GM19372 (cell line): ENCODE results near the gene SZT2.
A peak's percentile ranks its signal among the peaks of the same experiment; 100 is the strongest.
"Not testable (repeated sequence)": the region's sequence is repeated elsewhere in the genome, so short reads cannot be mapped to it uniquely, and the experiment has no call there.

Experiments used
- ATAC-seq: cut with Tn5 transposase; IDR thresholded peaks from one replicate; pipeline ENCODE4 v1.9.1; 2021; ENCODE audit warnings: mild to moderate bottlenecking, low read depth, moderate library complexity; ENCODE audit not compliant: unreplicated experiment

The SZT2 gene

DNA sequence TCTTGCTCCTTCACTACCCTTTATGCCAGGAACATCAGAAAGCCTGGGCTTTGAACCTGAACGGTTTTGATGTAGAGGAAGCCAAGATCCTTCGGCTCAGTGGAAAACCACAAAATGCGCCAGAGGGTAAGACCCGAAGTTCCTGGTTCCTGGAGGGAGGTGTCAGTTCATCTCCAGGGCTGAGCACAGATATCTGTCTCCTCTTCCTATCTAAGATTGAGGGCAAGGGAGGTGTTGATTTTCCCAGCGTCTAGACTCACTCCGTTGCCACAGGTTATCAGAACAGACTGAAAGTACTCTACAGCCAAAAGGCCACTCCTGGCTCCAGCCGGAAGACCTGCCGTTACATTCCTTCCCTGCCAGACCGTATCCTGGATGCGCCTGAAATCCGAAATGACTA lies 30.0 kb upstream of the SZT2 start:
- no peak for ATAC-seq

DNA sequence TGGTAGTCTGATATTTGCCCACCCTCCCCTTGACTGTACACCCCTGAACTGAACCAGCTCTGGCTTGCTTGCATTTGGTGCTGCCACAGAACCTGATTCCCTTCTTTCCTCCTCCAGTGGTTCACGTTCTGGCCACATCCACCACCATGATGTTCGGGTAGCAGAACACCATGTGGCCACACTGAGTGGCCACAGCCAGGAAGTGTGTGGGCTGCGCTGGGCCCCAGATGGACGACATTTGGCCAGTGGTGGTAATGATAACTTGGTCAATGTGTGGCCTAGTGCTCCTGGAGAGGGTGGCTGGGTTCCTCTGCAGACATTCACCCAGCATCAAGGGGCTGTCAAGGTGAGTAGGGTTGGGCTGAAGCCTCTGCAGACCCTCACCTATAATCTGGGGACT lies 29.1 kb upstream of the SZT2 start:
- no peak for ATAC-seq

DNA sequence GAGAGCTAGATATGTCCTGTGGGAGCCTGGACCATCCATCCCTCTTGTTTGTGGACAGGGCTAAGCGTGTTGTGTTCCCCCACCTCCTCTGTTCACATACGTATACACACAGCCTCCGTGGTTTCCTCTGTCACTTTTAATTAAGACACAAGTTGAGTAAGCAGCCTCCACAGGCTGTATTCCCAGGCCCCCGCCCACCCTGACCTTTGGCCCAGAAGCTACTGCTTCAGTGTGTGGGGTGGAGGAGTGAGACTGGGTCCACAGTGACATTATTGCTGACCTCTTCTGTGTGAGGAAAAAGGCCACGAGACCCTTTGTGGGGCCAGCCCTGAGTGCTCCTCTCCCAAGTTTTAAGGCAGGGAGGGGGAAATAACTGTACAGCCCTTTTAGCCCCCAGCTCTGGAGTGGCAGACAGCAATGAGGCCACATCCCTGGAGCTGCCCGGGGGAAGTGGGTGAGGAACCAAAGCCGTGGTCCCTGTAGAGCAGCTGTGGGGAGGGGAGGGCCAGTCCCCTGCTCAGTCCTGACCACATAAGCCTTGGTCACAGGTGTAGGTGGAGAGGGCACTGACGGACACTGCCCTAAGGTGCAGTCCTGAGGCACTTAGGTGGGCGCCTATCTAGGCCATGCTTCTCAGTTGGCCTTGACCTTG lies 26.3 kb upstream of the SZT2 start:
- no peak for ATAC-seq

DNA sequence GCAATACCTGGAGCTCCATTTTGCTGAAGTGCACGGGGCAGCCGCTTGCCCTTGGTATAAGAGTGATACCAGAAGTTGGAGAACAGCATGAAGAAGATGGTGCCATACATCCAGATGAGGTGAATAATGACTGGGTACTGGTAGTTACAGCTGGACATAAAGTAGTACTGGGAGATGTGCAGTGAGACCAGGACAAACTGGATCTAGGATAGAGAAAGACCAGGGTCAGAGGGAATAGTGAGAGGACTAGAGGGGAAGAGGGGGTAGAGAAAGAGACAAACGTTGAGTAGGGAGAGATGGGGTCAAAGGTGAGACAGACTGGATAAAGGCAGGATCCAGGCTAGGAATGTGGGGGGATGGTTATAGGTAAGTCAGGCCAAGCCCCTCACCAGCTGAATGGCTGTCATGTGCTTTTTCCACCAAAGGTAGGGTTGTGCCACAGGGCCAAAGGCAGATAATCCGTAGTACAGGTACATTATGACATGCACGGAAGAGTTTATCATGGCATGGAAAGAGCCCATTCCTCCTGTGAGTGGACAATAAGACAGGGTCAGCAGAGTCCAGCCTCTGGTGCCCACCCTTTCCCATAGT lies 25.7 kb upstream of the SZT2 start:
- ATAC-seq = no peak

DNA sequence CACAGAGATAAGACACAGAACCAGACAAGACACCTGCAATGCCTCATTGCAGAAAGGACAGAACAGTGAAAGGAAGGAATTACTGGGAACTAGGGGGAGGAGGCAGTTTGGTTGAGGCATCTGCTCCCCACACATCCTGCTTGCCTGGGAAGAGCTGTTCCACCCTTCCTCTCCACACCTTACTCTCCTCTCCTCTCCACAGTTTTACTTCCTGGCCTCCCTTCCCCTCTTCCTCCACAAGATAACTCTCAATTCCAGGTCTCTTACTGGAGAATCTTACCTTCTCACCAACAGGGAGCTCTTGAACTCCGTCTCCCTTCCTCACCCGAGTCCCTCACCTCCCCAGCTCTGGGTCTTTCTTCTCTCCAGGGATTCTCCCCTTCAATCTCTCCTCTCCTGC lies 24.0 kb upstream of the SZT2 start:
- ATAC-seq = no peak

DNA sequence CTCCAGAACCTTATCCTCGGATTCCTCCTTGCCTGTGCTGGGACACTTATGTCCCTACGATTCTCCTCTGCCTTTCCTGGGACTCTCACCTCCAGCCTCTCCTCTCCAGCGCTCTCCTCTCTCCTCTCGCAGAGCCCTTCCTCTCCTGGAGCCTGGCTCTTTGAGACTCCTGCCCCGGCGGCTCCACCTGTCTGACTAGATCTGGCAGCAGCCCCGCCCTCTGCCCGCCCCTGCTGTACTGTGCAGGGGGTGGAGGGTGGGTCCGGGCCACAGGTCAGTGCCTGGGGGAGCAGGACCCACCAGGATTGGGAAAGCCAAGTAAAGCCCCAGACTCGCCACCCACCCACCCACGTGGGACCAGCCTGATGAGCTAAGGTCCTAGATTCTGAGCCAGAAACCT lies 23.5 kb upstream of the SZT2 start:
- no peak for ATAC-seq

DNA sequence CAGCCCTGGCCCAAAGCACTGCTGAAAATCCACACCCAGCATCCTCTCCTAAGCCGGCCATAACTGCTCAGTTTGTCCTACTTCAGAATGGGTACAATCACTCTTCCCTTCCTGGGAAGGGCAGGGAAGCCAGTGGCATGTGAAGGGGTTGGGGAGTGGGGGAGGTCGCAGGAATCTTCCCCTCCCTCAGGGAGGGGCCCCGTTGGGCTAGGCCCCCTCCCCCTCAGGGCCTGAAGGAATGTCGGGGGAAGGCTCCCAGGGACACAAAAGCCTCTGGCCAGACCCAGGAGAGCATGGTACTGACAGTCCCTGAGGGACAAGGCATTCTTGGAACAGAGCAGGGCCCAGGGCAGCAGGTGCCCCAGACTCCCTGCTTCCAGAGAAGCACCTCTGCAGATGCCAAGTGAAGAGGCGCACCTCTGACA lies 23.1 kb upstream of the SZT2 start:
- no peak for ATAC-seq

DNA sequence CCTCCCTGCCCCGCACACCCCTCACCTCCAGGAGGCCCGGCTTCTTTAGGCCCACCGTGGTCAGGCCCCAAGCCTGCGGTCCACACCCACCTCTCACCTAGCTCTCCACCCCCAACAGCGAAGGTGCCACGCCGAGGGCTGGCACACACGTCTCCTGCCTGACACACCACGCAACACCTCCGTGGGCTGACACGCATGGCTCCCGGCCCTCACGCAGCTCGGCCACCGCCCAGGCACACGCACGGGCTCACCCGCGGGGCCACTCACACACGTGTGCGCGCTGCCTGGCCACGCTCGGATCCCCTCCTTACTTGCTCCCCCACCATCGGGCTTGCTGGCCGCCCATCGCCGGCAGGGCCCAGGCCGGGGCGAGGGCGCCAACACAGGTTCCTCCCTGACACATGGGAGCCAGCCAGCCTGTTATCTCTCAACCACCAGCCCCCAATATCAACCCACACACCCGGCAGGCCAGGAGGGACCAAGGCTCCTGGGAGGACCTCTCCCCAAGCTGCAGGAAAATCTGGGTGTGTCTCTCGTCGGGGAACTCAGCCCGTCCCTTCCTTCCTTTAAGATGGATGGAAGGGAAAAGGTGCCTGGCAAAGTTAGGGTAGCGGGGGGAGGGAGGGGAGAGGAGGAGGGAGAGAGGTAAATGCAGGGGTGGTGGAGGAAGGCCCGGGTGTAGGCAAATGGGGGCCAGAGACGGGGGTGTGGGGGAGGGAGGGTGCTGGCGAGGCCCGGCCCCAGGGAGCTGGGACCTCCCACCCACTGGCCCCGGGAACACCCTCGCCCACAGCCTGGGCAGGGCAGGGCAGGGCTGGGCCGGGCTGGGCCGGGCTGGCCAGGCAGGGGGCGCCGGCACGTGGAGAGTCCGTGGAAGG lies 22.4 kb upstream of the SZT2 start:
- ATAC-seq = peak; percentile 51

DNA sequence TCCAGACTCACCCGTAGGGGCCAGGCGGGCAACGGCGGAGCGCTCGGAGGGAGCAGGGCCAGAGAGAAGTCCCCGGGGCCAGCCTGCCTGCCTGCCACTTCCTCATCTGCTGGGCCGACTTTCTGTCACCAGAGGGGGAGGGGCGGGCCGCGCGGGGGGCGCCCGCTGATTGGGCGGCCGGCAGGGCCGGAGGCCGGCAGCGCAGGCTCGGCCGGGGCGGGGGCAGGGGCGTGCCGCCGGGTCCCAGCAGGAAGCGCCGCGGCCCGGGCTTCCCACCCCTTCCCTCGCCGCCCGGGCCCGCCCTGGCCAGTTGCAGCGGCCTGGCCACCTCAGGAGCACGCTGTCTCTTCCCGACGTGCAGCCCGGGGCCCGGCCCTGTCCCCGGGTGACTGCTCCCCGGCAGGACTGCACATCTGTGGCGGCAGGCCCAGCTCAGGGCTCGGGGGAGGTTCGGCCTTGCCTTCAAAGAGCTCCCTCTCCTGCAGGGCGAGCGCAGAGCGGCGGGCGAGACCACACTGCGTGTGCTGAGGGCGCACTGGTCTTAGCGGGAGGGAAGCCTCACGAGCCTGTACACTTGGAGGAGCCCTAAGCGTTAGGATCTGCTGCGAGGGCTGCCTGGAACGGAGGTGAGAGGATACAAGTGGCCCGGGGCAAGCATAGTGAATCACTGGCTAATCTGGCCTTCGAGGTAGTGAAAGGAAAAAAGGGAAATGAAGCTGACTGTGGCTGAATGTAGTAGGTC lies 21.6 kb upstream of the SZT2 start, which contains the start of gene ELOVL1:
Gene ELOVL1 (minus strand): TSS at position 108 of the 742 bp plus-strand sequence. CDS start 2,402 bp downstream, outside the sequence.
- ATAC-seq = peak; percentile 76

DNA sequence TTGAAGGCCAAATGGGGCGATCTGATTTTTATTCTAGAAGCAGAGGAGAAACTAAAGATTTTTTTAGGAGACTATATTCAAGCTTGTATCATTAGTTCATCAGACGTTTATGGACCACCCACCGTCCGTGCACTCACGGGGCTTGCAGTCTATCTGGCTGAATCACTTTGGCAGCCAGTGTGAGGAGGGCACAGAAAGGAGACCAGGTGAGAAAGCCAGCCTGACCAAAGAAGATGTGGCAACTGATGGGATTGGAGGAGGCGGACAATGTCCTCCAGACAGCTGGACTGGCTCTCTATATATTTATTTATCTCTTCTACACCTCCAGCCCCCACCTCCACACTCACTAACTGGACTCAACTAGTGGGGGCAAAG lies 21.1 kb upstream of the SZT2 start:
- no peak for ATAC-seq

DNA sequence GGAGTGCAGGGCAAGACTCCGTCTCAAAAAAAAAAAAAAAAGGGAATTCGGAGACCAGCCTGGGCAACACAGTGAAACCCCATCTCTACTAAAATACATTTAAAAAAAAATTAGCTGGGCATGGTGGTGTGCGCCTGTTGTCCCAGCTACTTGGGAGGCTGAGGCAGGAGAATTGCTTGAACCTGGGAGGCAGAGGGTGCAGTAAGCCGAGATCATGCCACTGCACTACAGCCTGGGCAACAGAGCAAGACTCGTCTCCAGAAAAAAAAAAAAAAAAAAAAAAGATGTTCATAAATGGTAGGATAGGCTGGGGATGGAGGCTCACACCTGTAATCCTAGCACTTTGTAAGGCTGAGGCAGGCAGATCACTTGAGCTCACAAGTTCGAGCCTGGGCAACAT lies 19.9 kb upstream of the SZT2 start:
- ATAC-seq = not testable (repeated sequence)

DNA sequence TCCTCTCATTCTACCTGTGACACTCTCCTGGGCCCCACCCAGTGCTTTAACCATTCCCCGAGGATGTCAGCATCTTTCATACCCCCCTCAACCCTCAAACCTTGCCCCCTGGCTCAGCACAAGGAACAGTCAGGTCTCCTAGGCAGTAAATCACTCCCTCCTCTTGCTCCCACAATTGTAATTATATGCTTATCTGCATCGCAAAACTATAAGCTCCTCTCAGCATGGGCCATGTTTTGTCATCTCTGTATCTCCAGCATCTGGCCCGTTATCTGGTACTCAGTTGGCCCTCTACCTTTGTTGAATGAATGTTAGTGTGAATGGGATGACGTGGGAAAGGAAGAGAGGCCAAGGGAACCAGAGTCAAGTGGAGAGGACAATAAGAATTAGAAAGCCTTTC lies 19.1 kb upstream of the SZT2 start:
- no peak for ATAC-seq

DNA sequence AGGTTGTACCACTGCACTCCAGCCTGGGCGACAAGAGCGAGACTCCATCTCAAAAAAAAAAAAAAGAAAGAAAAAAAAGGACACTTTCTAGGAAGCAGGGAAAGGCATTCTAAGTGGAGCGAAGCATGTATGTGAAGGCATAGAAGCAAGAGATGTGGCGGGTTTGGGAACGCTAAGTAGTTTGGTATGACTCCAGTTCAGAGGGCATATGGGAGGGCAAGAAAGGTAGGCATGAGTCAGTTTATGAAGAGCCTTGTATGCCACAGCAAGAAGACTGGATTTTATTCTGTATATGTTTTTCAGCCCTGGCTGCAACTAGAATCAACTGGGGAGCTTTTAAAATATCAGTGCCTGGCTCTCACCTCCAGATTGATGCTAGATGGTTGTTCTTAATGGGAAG lies 17.5 kb upstream of the SZT2 start:
- no peak for ATAC-seq

DNA sequence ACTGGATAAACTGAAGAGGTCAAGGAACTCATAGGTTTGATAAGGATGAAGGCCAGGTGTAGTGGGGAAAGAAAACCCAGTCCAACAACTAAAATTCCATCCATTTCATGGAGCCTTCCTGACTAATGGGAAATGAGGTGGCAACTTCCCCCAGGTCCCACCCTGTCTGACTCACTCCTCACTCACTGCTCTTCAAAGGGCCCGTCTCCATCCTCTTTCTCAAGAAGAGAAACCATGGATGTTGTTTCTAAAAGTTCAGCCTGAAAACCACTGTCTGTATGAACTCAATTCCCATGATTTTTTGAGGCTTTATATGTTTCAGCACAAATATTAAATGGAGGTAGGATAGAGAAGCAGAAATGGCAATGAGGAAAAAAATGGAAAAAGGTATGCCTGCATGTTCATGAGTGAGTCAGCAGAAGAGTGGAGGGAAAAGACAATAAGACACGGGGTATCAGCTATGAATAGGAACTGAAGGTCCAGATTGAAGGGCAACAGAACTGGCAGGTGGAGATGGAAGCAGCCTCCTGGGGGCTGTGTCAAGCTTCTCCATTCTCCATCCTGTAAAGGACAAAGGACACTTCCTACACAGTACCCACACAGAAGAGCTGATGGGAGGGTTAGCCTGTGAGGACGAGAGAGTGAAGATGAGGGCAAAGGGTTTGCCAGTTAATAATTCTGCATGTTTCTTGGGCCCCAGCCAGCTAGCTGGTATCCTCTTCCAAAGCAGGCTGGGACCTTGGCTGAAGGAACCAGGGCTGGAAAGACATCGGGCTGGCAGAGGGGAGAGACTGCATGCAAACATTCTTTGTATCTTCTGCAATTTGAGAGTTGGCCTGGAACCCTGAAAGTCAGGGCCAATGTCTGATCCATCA lies 16.4 kb upstream of the SZT2 start:
- ATAC-seq = no peak

DNA sequence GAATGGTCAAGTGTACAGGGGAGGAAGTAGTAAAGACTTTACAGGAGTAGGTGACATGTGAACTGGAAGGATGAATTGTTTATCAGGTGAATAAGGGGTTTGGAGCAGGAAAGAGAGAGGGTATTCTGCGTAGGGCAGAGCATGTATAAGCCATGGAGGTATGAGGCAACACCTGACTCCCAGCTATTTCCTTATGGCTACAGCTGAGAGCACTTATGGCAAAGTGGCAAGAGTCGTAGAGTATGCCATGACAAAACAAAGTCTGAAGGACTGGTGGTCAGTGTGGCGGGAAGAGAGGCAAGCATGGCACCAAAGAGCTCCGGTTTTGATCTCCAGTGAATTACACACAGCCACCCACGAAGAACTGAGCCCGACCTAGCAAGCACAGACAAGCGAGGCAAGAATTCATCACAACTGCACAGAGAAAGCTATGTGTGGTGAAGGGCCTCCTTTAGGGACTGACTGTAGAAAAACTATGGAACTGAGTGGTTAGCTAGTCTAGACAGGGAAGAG lies 12.9 kb upstream of the SZT2 start:
- ATAC-seq = no peak

DNA sequence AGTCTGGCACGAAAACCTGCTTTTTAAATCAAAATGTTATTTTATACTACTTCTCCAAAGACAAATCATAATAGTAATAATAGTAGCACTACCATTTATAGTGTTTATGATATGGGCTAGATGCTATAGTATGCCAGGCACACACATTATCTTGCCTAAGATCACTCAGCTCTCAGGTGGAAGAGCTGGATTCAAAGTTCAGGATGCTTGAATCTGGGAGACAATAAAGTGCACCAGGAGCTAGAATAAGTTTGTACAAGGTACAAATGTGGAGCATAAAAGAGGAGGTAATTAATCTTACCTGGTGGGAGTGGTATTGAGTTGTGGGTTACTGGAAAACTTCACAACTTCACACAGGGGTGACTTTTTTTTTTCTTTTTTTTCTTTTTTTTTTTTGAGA lies 11.9 kb upstream of the SZT2 start:
- no peak for ATAC-seq

DNA sequence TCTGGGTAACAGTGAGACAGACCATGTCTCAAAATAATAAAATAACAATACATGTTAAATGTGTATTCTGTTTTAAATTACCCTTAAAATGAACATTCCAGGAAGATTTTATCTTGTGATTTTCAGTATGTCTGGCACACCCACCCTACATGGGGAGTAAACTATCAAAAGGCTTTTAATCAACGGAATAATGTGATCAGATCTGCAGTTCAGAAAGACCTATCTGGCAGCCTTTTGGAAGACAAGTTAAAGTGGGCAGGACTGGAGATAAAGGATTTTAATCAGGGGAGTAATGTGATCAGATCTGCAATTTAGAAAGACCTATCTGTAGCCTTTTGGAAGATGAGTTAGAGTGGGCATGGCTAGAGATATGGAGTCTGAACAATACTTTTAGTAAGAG lies 10.2 kb upstream of the SZT2 start:
- ATAC-seq = no peak

DNA sequence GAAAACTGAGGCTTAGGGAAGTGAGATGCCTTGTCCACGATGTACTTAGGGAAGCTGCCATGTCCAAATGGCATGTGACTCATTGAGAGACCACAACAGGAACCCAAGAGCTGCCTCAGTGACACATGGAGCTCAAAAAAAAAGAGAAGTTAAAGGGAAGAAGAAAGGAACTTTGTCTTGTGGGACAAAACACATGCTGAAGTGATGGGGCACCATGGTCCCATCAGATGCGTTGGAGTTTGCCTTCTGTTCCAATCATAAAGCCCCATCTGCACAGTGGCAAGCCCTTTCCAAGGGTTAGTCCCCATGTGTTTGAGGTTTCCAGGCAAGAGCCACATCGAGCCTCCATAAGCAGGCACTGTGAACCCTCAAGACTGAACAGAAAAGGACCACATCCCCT lies 8.1 kb upstream of the SZT2 start:
- no peak for ATAC-seq

DNA sequence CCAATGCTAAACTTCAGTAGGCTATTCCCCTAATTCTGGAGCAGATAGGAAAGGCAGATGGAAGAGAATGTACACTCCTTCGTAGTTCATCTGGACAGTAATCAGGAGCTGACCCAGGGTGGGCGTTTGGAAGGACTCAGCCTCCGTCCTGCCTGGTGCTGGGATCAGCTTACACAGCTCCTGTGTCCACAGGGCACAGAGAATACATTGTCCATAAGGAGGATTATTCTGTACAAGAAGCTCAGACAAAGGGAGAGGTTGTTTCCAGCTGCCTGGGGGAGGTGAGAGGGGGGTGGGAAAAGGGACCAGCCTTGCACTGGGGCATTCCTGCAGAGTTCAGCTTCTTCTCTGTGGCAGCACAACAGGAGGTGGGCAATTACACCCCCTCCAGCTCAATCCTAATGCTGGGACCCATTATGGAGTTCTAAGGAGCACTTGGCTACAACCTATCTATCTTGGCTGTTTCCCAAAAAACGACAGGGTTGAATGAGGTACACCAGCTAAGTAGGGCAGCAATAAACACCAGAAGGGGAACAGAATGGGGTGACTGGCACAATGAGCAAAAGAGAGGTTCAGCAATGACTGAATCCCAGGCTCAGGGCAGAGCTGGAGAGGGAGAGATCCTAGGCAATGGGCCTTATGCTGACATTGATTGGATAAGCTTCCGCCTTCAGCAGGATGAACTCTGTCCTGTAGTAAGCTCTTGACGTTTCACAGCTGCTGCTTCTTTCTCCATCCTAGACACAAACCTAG lies 7.5 kb upstream of the SZT2 start:
- ATAC-seq = no peak
